ENCODE data around the gene COX8A.

Gene COX8A

GRCh38 chr11:64000740-64001483 lies 26.5 kb downstream of the COX8A start:
- DNase-seq (ENCODE audit: low spot score): no peak
- TF ChIP-seq CTCF (IDR thresholded peaks at IDR 0.05; ENCODE audit: borderline replicate concordance, control extremely low read depth, extremely low read depth, insufficient read depth, missing control alignments): no peak
- in situ Hi-C loops (cut with MboI; ENCODE audit: low sequenced_read_pairs, unreplicated experiment): no loop called here

GRCh38 chr11:64001484-64002420 lies 27.3 kb downstream of the COX8A start:
- in situ Hi-C loops (cut with MboI; ENCODE audit: low sequenced_read_pairs, unreplicated experiment): no loop called here
- no peak for DNase-seq (ENCODE audit: low spot score)
- no peak for TF ChIP-seq CTCF (IDR thresholded peaks at IDR 0.05; ENCODE audit: borderline replicate concordance, control extremely low read depth, extremely low read depth, insufficient read depth, missing control alignments)

DNA sequence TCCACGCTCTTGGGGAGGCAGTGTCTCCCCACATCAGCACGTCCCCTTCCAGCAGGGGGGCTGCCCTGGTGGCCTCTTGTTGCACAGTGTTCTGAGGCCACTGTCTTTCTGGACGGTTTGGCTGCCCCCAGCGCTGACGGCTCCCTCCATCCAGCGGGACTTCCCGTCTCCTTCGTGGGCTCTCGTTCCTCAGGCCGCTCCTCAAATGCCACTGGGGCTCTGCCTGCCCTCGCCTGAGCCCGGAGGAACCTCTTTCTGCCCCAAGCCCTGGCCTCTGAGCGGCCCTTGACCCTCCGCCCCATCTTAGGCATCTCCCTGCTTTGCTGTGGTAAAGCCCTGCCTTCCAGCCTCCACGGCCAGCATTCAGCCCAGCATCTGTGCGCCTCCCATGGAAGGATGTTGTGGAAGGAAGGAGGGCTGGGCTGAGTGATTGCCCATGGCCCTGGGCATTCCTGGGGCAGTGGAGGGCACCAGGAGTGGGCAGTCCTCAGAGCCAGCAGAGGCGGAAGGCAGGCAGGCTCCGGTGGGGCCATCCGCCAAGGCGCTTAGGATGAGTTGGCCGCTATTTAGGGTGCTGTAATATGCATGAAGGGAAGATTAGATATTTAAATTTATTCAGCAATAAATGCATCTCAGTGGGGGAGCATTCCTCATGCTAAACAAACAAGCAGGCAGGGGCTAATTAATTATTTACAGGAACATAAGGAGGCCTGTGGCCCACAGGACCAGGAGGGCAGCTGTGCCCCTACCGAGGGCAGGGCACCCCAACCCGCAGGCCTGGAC lies 29.6 kb downstream of the COX8A start:
- DNase-seq (ENCODE audit: low spot score): no peak
- no peak for TF ChIP-seq CTCF (IDR thresholded peaks at IDR 0.05; ENCODE audit: borderline replicate concordance, control extremely low read depth, extremely low read depth, insufficient read depth, missing control alignments)
- in situ Hi-C loops (cut with MboI; ENCODE audit: low sequenced_read_pairs, unreplicated experiment): no loop called here

- in situ Hi-C loops (cut with MboI; ENCODE audit: low sequenced_read_pairs, unreplicated experiment): no loop called here
- DNase-seq (ENCODE audit: low spot score): no peak
- TF ChIP-seq CTCF (IDR thresholded peaks at IDR 0.05; ENCODE audit: borderline replicate concordance, control extremely low read depth, extremely low read depth, insufficient read depth, missing control alignments): no peak
Measured at GRCh38 chr11:64004590-64004984, 30.2 kb downstream of the COX8A start.

- no peak for TF ChIP-seq CTCF (IDR thresholded peaks at IDR 0.05; ENCODE audit: borderline replicate concordance, control extremely low read depth, extremely low read depth, insufficient read depth, missing control alignments)
- in situ Hi-C loops (cut with MboI; ENCODE audit: low sequenced_read_pairs, unreplicated experiment): no loop called here
- DNase-seq (ENCODE audit: low spot score): no peak
Measured at GRCh38 chr11:64005691-64006090, 31.3 kb downstream of the COX8A start.

DNA sequence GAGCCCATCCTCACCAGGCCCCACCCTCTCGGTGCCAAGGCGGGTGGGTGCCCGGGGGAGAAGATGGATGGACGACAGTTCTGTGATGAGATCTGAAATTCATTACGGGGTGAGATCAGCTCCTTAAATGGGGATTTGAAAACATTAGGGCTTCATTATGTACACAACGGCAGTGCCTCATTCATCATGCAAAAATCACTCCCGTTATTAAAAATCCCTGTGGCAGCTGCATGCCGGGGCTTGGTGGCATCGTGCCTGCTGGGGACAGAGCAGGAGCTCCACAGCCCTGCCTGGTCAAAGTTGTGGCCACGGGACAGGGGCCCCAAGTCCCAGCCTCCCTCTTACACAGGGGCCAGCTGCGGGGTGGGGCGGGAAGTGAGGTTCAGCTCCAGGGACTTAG lies 32.0 kb downstream of the COX8A start:
- DNase-seq (ENCODE audit: low spot score): no peak
- in situ Hi-C loops (cut with MboI; ENCODE audit: low sequenced_read_pairs, unreplicated experiment): no loop called here

More for the DNA sequence above, 32.0 kb downstream of the COX8A start:
- no peak for TF ChIP-seq CTCF (IDR thresholded peaks at IDR 0.05; ENCODE audit: borderline replicate concordance, control extremely low read depth, extremely low read depth, insufficient read depth, missing control alignments)
